HEK293T (cell line): ENCODE results near the gene PRR20B.

ENCODE experiments used
- ARNT ChIP-seq: fragments of 450-650 bp; IDR thresholded peaks from 2 replicates; pipeline ENCODE4 v1.6.1; 2017; ENCODE audit warnings: mild to moderate bottlenecking
- ELF4 ChIP-seq: fragments of 450-650 bp; IDR thresholded peaks from 2 replicates; pipeline ENCODE4 v1.6.1; 2017; ENCODE audit warnings: antibody characterized with exemption
- FOXA1 ChIP-seq: fragments of 450-650 bp; IDR thresholded peaks from 2 replicates; pipeline ENCODE4 v1.6.1; 2016; ENCODE audit warnings: mild to moderate bottlenecking
- FOXK2 ChIP-seq: fragments of 450-650 bp; IDR thresholded peaks from 2 replicates; pipeline ENCODE4 v1.6.1; 2016; ENCODE audit warnings: mild to moderate bottlenecking
- FOXM1 ChIP-seq: fragments of 450-650 bp; IDR thresholded peaks from 2 replicates; pipeline ENCODE4 v1.6.1; 2017; ENCODE audit warnings: mild to moderate bottlenecking, borderline replicate concordance
- NFRKB ChIP-seq: fragments of 450-650 bp; IDR thresholded peaks from 2 replicates; pipeline ENCODE4 v1.6.1; 2016; ENCODE audit warnings: mild to moderate bottlenecking, moderate library complexity
- SP1 ChIP-seq: fragments of 450-650 bp; IDR thresholded peaks from 2 replicates; pipeline ENCODE4 v1.6.1; 2017
- SUZ12 ChIP-seq: fragments of 450-650 bp; IDR thresholded peaks from 2 replicates; pipeline ENCODE4 v1.6.1; 2016; ENCODE audit warnings: mild to moderate bottlenecking

- TF ChIP-seq SP1: no peak
- no peak for TF ChIP-seq ELF4
- TF ChIP-seq SUZ12: no peak
- no peak for TF ChIP-seq FOXK2
- no peak for TF ChIP-seq FOXM1
- no peak for TF ChIP-seq FOXA1
- no peak for TF ChIP-seq ARNT
- no peak for TF ChIP-seq NFRKB
These were observed 44.4 kb downstream of the PRR20B start for GRCh38 chr13:57191667-57192066.
